CD4-positive, CD25-positive, alpha-beta regulatory T cell (primary cell): ENCODE measurements around the gene DNAH10. TPM values are rescaled to one million over a fixed set of nuclear protein-coding genes. Genes with fewer than 3 reads are reported as not detected.

Experiments used
- ATAC-seq, 2 donors: fragments of 150-1000 bp; cut with Tn5 transposase; one replicate each; pipeline ENCODE4 v1.10.0; 2021; ENCODE audit warnings: low read depth in 2 of 2, moderate number of reproducible peaks in 2 of 2, moderate library complexity in 1 of 2
- DNase-seq, 3 donors: peaks; one replicate each; pipeline versions ENCODE4 v3.0.0 to v3.0.0-alpha.2; 2012 to 2022; ENCODE audit warnings: mixed read lengths in 1 of 3
- H3K27ac ChIP-seq: one replicate; pipeline ENCODE4 v1.7.0; 2013; ENCODE audit warnings: mild to moderate bottlenecking, low read length; ENCODE audit not compliant: insufficient read depth, poor library complexity, severe bottlenecking
- H3K27me3 ChIP-seq: one replicate; pipeline ENCODE4 v1.7.0; 2013; ENCODE audit warnings: low read length; ENCODE audit not compliant: control insufficient read depth, insufficient read depth
- H3K36me3 ChIP-seq: one replicate; pipeline ENCODE4 v1.7.0; 2013; ENCODE audit warnings: mild to moderate bottlenecking, low read length, moderate library complexity; ENCODE audit not compliant: control insufficient read depth, insufficient read depth
- H3K4me1 ChIP-seq: 2 replicates; pipeline ENCODE4 v1.7.0; 2013; ENCODE audit warnings: mild to moderate bottlenecking, low read length; ENCODE audit not compliant: insufficient read depth, control insufficient read depth, poor library complexity, severe bottlenecking
- H3K4me3 ChIP-seq: one replicate; pipeline ENCODE4 v1.7.0; 2013; ENCODE audit warnings: low read depth, mild to moderate bottlenecking, low read length, moderate library complexity
- H3K9me3 ChIP-seq, 2 experiments: 1 replicate in 1 of 2; 2 replicates in 1 of 2; pipeline ENCODE4 v1.7.0; 2013; ENCODE audit warnings: low read length in 2 of 2, mild to moderate bottlenecking in 1 of 2, moderate library complexity in 1 of 2; ENCODE audit not compliant: control insufficient read depth in 2 of 2
- H3K27ac Mint-ChIP-seq, 3 donors: one replicate each; pipeline ENCODE4 v1.8.0; 2020 to 2022; ENCODE audit warnings: mild to moderate bottlenecking in 3 of 3, mixed read lengths in 3 of 3, moderate library complexity in 2 of 3
- H3K27me3 Mint-ChIP-seq: one replicate; pipeline ENCODE4 v1.8.0; 2022; ENCODE audit warnings: mild to moderate bottlenecking, mixed read lengths
- H3K36me3 Mint-ChIP-seq: one replicate; pipeline ENCODE4 v1.8.0; 2020; ENCODE audit warnings: mixed read lengths
- H3K4me1 Mint-ChIP-seq, 4 donors: one replicate each; pipeline ENCODE4 v1.8.0; 2020 to 2022; ENCODE audit warnings: mixed read lengths in 4 of 4, mild to moderate bottlenecking in 1 of 4
- H3K4me3 Mint-ChIP-seq, 4 donors: one replicate each; pipeline ENCODE4 v1.8.0; 2020 to 2022; ENCODE audit warnings: mild to moderate bottlenecking in 4 of 4, mixed read lengths in 4 of 4, moderate library complexity in 3 of 4
- H3K9me3 Mint-ChIP-seq, 7 donors: one replicate each; pipeline ENCODE4 v1.8.0; 2020 to 2022; ENCODE audit warnings: mixed read lengths in 7 of 7, mild to moderate bottlenecking in 3 of 7, moderate library complexity in 2 of 7
- polyA plus RNA-seq, 4 donors: library from polyadenylated mRNA; unstranded; fragments of 300-500 nt; fragmentation: Illumina TruSeq; gene quantifications; one replicate each; pipeline ENCODE4 v1.2.3, GENCODE V29; 2021
- total RNA-seq: library from RNA; stranded (reverse); gene quantifications from one replicate; pipeline ENCODE4 v1.2.3, GENCODE V29; 2022

Gene DNAH10
- total and polyA plus RNA-seq, 5 donors from 2014 or later = 0.02 to 0.07 TPM; not detected in 3

DNA sequence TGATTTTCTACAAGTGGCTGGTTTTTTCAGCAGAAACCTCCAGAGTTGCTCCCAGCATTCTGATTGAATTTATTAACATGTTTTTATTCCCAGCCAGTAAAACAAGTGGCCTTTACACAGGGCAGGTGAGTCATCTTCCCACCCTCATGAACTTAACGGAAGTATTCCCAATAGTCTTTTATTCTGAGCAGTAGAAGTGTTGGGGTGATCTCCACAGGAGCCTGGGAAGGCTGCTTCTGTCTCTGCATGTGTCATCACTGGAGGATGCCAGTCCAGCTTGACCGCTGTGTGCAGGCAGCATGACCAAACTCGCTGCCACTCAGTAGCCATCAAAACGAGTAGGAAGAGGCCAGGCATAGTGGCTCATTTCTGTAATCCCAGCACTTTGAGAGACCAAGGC, 13.4 kb upstream of the DNAH10 start:
- Mint-ChIP-seq H3K4me3 (no peak overlapping the region), H3K36me3 (peaks cover 51% of the 10 kb centered on the region), H3K27ac (no peak overlapping the region), H3K4me1 (peaks cover 0 to 5% (median 2%) of the 10 kb centered on the region in 4 donors), H3K9me3 (no peaks in the 10 kb centered on the region), H3K27me3 (no peaks in the 10 kb centered on the region)
- Histone ChIP-seq H3K27me3 (no peaks in the 10 kb centered on the region), H3K36me3 (peaks cover 70% of the 10 kb centered on the region), H3K27ac (no peak overlapping the region), H3K9me3 (no peaks in the 10 kb centered on the region), H3K4me3 (no peak overlapping the region), H3K4me1 (no peaks in the 10 kb centered on the region)
- ATAC-seq = no peak
- no peak for DNase-seq

- DNase-seq (no peak), ATAC-seq (no peak)
- Mint-ChIP-seq H3K27me3 (no peaks in the 10 kb centered on the region), H3K9me3 (no peaks in the 10 kb centered on the region), H3K27ac (peak overlapping the region in 1 of 3 donors; percentile 76), H3K4me1 (peaks cover 0 to 5% (median 2%) of the 10 kb centered on the region in 4 donors), H3K4me3 (no peak overlapping the region), H3K36me3 (peaks cover 53% of the 10 kb centered on the region)
- peaks cover 70% of the 10 kb centered on the region for H3K36me3 ChIP-seq
- no peak overlapping the region for H3K4me3 ChIP-seq
- no peak overlapping the region for H3K27ac ChIP-seq
- H3K9me3 ChIP-seq = no peaks in the 10 kb centered on the region
- H3K4me1 ChIP-seq = no peaks in the 10 kb centered on the region
- H3K27me3 ChIP-seq = no peaks in the 10 kb centered on the region
Observed at GRCh38 chr12:123749355-123749754, 12.7 kb upstream of the DNAH10 start.

- no peaks in the 10 kb centered on the region for H3K27me3 ChIP-seq
- Mint-ChIP-seq H3K9me3 (no peaks in the 10 kb centered on the region), H3K4me1 (peaks cover 0 to 5% (median 2%) of the 10 kb centered on the region in 4 donors), H3K27me3 (no peaks in the 10 kb centered on the region), H3K36me3 (peaks cover 52% of the 10 kb centered on the region), H3K27ac (peak overlapping the region in 1 of 3 donors; percentile 76), H3K4me3 (no peak overlapping the region)
- H3K36me3 ChIP-seq = peaks cover 69% of the 10 kb centered on the region
- H3K4me3 ChIP-seq = no peak overlapping the region
- no peak for DNase-seq
- H3K9me3 ChIP-seq = no peaks in the 10 kb centered on the region
- no peaks in the 10 kb centered on the region for H3K4me1 ChIP-seq
- no peak overlapping the region for H3K27ac ChIP-seq
- no peak for ATAC-seq
Observed at GRCh38 chr12:123750159-123750656, 11.9 kb upstream of the DNAH10 start.

DNA sequence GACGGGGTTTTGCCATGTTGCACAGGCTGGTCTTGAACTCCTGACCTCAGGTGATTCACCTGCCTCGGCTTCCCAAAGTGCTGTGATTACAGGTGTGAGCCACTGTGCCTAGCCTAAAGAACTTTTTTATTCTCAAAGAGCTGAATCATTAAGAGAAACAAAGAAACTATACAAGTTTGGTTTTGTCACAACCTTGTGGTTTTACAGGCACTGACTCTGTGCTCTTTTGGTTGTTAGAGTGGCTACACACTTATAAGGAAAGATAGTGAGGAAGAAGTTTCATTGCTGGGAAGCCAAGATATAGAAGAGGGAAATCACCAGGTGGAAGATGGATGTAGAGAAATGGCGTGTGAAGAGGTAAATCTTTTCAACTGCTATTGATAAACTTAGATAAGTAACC, 10.1 kb upstream of the DNAH10 start:
- Mint-ChIP-seq H3K27me3 (no peaks in the 10 kb centered on the region), H3K4me1 (peaks cover 0 to 3% (median under 1%) of the 10 kb centered on the region in 4 donors), H3K36me3 (peaks cover 47% of the 10 kb centered on the region), H3K27ac (peak overlapping the region in 1 of 3 donors; percentile 14), H3K4me3 (no peak overlapping the region), H3K9me3 (no peaks in the 10 kb centered on the region)
- Histone ChIP-seq H3K4me1 (no peaks in the 10 kb centered on the region), H3K4me3 (no peak overlapping the region), H3K36me3 (peaks cover 68% of the 10 kb centered on the region), H3K27ac (no peak overlapping the region), H3K9me3 (no peaks in the 10 kb centered on the region), H3K27me3 (no peaks in the 10 kb centered on the region)
- no peak for ATAC-seq
- no peak for DNase-seq

GRCh38 chr12:123754041-123754772, 7.9 kb upstream of the DNAH10 start:
- DNase-seq (no peak), ATAC-seq (no peak)
- Mint-ChIP-seq H3K4me3 (no peak overlapping the region), H3K27me3 (no peaks in the 10 kb centered on the region), H3K4me1 (peaks cover 0 to 2% (median 0%) of the 10 kb centered on the region in 4 donors), H3K27ac (no peak overlapping the region), H3K36me3 (peaks cover 43% of the 10 kb centered on the region), H3K9me3 (no peaks in the 10 kb centered on the region)
- Histone ChIP-seq H3K9me3 (no peaks in the 10 kb centered on the region), H3K4me1 (no peaks in the 10 kb centered on the region), H3K36me3 (peaks cover 59% of the 10 kb centered on the region), H3K27me3 (no peaks in the 10 kb centered on the region), H3K4me3 (no peak overlapping the region), H3K27ac (no peak overlapping the region)

DNA sequence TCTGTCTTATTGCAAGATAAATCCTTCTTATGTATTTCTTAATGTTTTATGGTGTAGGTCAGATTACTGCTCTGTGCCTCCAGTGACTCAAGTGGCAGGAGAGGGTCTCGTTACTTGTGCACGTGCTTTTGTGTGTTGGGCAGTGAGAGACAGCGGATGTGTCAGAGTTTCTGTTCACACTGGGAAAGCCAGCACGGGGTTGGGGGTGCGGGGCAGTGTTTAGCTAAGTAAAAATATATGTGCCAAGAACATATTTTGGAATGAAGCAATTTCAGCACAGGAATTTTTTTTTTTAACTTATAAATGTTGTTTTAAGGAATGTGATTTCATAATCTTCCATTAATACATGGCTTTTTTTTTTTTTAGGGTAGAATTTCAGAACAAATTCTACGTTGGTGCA, 4.5 kb upstream of the DNAH10 start:
- Histone ChIP-seq H3K9me3 (no peaks in the 10 kb centered on the region), H3K27me3 (no peaks in the 10 kb centered on the region), H3K36me3 (peaks cover 43% of the 10 kb centered on the region), H3K27ac (no peak overlapping the region), H3K4me3 (no peak overlapping the region), H3K4me1 (peaks cover 12% of the 10 kb centered on the region)
- peaks cover 37% of the 10 kb centered on the region for H3K36me3 Mint-ChIP-seq
- H3K27ac Mint-ChIP-seq = peak overlapping the region in 1 of 3 donors; percentile 18
- H3K4me1 Mint-ChIP-seq = peaks cover 0 to 6% (median 3%) of the 10 kb centered on the region in 4 donors
- H3K9me3 Mint-ChIP-seq = no peaks in the 10 kb centered on the region
- no peak overlapping the region for H3K4me3 Mint-ChIP-seq
- no peaks in the 10 kb centered on the region for H3K27me3 Mint-ChIP-seq
- ATAC-seq (no peak), DNase-seq (no peak)

DNA sequence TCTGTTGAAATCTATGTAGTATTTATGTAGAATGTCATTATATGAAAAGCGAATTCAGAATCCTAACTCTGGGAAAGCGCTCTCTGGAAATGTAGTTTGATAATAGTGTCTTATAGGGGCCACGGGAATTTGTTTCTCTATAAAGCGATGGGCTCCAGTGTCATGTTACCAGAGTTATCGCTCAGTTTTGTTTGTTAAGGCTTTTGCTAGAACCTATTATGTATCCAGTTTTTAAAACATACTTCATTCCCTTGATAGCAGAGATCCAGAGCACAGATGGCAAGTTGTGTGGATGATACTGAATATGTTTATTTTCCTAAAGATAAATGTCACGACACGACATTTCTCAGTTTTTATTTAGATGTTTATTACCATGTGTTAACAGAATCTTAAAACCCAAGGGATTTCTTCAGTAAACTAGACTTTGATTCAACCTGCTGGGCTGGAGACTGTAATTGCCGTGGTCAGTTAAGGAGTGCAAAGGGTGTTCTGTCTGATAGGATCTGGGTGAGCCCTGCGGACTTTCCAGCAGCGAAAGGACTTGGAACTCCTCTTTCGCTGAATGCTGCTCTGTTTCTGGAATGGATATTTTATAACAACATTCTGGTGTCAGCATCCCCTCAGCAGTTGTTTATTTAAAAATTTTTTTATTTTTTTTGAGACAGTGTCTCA, 1.7 kb upstream of the DNAH10 start:
- ATAC-seq = no peak
- Histone ChIP-seq H3K4me1 (peaks cover 15% of the 10 kb centered on the region), H3K36me3 (peaks cover 24% of the 10 kb centered on the region), H3K9me3 (no peaks in the 10 kb centered on the region), H3K27ac (no peak overlapping the region), H3K4me3 (no peak overlapping the region), H3K27me3 (no peaks in the 10 kb centered on the region)
- DNase-seq = no peak
- Mint-ChIP-seq H3K27me3 (peaks cover 5% of the 10 kb centered on the region), H3K27ac (no peak overlapping the region), H3K4me1 (peaks cover 0 to 9% (median 3%) of the 10 kb centered on the region in 4 donors), H3K9me3 (peaks cover 0 to 1% (median 0%) of the 10 kb centered on the region in 7 donors), H3K36me3 (peaks cover 20% of the 10 kb centered on the region), H3K4me3 (peak overlapping the region in 2 of 4 donors; percentile 29 to 50)
